Activated CD4-positive, CD25-positive, alpha-beta regulatory T cell (primary cell): Measurements from ENCODE around the gene PRSS57.

ENCODE experiments used
- DNase-seq, 4 experiments: peaks; one replicate each; lab custom pipeline; 2025; lab: John Stamatoyannopoulos, UW

PRSS57 gene

DNA sequence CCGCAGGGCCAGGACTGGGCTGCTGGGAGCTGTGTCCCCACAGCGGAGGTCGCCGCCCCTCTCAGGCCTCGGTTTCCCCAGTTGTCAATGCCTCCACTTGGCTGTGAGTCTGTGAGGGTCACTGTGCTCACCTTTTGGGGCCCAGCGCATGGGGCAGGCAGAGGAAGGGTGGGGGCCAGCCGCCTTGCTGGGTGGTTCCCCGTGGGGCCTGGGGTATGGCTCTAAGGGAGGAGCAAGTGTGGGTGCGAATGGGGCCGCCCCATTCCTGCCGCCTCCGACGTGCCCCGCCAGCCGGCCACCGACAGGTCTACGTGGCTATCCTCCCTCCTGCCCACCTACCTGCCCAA, 56.4 kb downstream of the PRSS57 start:
- no peak for DNase-seq
